LNCaP clone FGC (cell line): ENCODE results near the gene RHCG.

ENCODE experiments used
- DNase-seq: peaks from one replicate; pipeline ENCODE4 v3.0.0-alpha.2; 2011; ENCODE audit warnings: low read depth
- H3K4me3 ChIP-seq: 2 replicates; pipeline ENCODE4 v1.5.1; 2011; ENCODE audit warnings: mild to moderate bottlenecking, low read depth, low read length, control low read depth
- TF ChIP-seq, protein P1 (sequence below): IDR thresholded peaks from 2 replicates; pipeline ENCODE4 v1.5.1; 2012; ENCODE audit warnings: mild to moderate bottlenecking; ENCODE audit not compliant: control insufficient read depth, insufficient read depth; ENCODE audit errors: extremely low read depth

Gene RHCG

DNA sequence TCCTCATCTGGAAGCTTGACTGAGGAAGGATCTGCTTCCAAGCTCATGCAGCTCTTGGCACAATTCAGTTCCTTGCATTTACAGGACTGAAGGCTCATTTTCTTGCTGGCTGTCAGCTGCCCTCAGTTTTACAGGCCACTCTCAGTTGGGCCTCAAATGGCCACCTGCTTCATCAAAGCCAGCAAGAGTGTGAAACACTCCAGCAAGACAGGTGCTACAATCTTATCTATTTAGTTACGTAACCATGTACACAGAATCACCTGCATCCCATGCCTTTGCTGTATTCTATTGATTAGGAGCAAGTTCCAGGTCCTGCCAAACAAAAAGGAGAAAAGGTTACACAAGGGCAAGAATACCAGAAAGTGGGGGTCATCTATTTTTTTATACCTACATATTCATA is 40.8 kb downstream of the RHCG start:
- no peak for DNase-seq
- H3K4me3 ChIP-seq: no peak overlapping the region
- TF ChIP-seq, protein P1, sequence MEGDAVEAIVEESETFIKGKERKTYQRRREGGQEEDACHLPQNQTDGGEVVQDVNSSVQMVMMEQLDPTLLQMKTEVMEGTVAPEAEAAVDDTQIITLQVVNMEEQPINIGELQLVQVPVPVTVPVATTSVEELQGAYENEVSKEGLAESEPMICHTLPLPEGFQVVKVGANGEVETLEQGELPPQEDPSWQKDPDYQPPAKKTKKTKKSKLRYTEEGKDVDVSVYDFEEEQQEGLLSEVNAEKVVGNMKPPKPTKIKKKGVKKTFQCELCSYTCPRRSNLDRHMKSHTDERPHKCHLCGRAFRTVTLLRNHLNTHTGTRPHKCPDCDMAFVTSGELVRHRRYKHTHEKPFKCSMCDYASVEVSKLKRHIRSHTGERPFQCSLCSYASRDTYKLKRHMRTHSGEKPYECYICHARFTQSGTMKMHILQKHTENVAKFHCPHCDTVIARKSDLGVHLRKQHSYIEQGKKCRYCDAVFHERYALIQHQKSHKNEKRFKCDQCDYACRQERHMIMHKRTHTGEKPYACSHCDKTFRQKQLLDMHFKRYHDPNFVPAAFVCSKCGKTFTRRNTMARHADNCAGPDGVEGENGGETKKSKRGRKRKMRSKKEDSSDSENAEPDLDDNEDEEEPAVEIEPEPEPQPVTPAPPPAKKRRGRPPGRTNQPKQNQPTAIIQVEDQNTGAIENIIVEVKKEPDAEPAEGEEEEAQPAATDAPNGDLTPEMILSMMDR: no peak

- no peak for DNase-seq
- no peak overlapping the region for H3K4me3 ChIP-seq
- TF ChIP-seq, protein P1: no peak
These were observed 44.0 kb downstream of the RHCG start for GRCh38 chr15:89452330-89452836.

DNA sequence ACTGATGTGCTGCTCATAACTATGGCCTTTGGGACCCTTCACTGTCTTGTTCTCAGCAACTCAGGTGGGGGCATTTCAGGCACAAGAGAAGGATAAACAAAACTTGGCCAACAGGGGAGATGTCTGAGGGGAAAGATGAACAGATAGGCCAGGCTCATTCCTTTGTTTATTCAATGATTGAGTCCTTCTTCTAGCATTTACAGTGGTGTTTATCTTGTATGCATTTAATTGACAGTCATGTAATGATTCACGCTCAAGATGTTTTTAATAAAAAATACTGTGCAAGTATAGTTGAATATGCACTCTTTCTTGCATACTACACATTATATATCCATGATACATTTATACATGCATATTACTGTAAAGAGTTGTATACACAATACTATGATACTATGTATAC is 44.5 kb downstream of the RHCG start:
- TF ChIP-seq, protein P1: no peak
- no peak overlapping the region for H3K4me3 ChIP-seq

DNA sequence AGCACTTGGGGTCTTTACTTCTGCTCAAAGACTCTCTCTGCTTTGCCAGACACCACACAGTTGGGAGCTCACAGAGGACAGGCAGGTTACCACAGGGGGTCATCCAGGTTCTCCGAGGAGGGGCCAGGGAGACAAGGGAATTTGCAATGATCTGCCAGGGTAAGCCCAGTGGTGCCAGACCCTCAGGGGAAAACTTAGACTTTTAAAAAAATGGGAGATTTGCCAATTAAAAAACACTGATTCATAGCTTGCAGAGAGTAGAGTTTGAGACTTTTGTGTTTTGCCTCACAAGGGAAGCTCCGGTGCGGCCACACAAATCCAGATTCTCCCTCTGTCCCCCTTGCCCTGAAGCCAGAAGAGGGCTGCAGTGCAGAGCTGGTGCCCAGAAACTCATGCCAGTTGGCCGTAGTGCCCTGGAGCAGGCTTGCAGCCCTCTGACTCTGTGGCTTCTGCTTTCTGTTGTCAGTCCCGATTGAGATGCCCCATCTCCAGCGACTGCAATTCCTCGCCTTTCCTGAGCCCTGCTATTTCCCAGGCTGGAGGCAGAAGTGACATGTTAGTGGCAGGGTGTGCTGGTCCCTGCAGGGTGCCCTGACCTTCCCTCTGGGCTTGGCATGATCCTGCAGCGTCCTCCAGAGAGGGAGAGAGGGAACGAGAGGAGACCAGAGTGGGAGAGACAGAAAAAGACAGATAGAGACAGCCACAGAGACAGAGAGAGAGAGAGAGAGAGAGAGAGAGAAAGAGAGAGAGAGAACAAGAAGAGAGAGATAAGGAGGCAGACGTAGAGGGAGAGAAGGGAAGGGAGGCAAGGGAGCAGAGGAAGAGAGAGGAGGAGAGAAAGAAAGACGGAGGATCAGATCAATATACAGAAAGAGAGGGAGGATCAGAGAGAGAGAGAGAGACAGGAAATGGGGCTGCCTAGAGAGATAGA is 46.0 kb downstream of the RHCG start:
- TF ChIP-seq, protein P1: no peak
- DNase-seq: no peak
- H3K4me3 ChIP-seq: no peak overlapping the region

More for the DNA sequence above, 44.5 kb downstream of the RHCG start:
- DNase-seq: no peak

DNA sequence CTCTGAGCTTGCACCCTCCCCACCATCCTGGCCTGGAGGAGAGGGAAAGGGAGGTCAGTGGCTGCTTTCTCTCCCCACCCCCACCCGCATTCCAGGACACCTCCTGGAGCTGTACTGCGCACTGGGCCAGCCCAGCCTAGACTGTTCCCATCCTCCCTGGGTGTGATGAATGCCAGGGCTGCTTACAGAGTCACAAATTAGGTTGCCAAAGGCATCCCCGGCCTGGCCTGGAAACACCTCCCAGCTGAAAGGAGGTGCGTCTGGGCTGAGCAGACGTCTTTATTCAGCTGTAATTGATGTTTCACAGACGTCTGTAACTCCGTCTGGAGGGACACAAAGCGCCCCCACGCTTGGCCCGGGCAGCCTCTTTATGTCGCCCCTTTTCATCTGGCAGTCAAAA is 47.6 kb downstream of the RHCG start:
- no peak overlapping the region for H3K4me3 ChIP-seq
- TF ChIP-seq, protein P1: no peak
- DNase-seq: no peak

DNA sequence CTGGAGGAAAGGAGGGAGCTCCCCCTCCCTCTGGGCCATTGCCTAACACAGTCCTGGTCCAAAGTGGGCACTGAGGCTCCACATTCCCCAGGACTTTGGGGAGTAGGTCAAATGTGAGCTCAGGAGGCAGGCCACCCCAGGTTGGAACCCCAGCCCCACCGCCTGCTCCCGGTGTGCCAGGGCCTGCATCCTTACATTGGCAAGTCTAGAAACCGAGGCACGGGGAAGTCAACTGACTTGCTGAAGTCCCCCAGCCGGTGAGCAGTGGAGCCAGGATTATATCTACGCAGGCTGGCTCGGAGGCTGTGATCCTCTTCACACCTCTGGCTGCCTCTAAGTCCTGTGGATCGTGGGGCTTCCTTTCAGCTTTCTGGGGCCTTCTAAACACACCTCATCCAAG is 48.7 kb downstream of the RHCG start:
- no peak overlapping the region for H3K4me3 ChIP-seq
- no peak for DNase-seq
- TF ChIP-seq, protein P1: no peak
